ENCODE data around the gene ZNF737.
"Not testable (repeated sequence)": the region's sequence is repeated elsewhere in the genome, so short reads cannot be mapped to it uniquely, and the experiment has no call there.

Gene ZNF737

DNA sequence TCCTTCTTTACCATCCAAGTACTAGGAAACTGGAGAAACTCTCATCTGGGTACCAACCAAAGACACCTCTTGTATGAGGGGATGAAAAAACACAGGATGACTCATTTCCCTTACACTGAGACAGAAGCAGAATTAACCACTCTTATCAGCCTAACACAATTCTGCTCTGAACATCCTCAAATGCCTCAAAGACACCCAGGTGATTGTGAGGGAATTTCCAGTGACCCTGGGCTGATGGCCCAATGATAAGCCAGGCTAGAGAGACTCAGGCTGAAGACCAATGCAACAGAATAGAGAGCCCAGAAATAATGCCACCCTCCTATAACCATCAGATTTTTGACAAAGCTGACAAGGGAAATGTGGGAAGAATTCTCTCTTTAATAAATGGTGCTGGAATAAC, 7.0 kb downstream of the ZNF737 start:
- H3K9me3 ChIP-seq (ENCODE audit: severe bottlenecking) = peaks cover 5% of the 10 kb centered on the region

DNA sequence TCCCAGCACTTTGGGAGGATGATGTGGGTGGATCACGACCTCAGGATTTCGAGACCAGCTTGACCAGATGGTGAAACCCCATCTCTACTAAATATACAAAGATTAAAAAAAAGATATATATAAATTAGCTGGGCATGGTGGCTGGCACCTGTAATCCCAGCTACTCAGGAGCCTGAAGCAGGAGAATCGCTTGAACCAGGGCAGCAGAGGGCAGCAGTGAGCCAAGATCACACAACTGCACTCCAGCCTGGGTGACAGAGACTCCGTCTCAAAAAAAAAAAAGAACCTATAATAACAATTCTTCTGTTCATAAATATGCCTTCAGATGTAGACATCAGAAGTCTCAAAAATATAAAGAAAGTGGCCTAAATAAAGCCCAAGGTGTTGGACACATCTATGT, 7.6 kb downstream of the ZNF737 start:
- ATAC-seq (ENCODE audit: low read depth) = no peak
- no peak for DNase-seq (ENCODE audit: low spot score)
- Histone ChIP-seq H3K9me3 (ENCODE audit: severe bottlenecking) (peaks cover 5% of the 10 kb centered on the region), H3K27me3 (ENCODE audit: insufficient read depth, poor library complexity, severe bottlenecking) (no peaks in the 10 kb centered on the region), H3K4me3 (ENCODE audit: severe bottlenecking) (no peak overlapping the region), H3K27ac (ENCODE audit: poor library complexity, severe bottlenecking) (no peak overlapping the region), H3K36me3 (ENCODE audit: low read depth) (no peaks in the 10 kb centered on the region), H3K4me1 (ENCODE audit: insufficient read depth, poor library complexity, severe bottlenecking) (no peaks in the 10 kb centered on the region)
- TF ChIP-seq, protein P1, sequence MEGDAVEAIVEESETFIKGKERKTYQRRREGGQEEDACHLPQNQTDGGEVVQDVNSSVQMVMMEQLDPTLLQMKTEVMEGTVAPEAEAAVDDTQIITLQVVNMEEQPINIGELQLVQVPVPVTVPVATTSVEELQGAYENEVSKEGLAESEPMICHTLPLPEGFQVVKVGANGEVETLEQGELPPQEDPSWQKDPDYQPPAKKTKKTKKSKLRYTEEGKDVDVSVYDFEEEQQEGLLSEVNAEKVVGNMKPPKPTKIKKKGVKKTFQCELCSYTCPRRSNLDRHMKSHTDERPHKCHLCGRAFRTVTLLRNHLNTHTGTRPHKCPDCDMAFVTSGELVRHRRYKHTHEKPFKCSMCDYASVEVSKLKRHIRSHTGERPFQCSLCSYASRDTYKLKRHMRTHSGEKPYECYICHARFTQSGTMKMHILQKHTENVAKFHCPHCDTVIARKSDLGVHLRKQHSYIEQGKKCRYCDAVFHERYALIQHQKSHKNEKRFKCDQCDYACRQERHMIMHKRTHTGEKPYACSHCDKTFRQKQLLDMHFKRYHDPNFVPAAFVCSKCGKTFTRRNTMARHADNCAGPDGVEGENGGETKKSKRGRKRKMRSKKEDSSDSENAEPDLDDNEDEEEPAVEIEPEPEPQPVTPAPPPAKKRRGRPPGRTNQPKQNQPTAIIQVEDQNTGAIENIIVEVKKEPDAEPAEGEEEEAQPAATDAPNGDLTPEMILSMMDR (IDR thresholded peaks at IDR 0.05; ENCODE audit: poor library complexity, severe bottlenecking) = no peak

More for the DNA sequence above, 7.0 kb downstream of the ZNF737 start:
- no peaks in the 10 kb centered on the region for H3K27me3 ChIP-seq (ENCODE audit: insufficient read depth, poor library complexity, severe bottlenecking)
- no peak for ATAC-seq (ENCODE audit: low read depth)
- no peaks in the 10 kb centered on the region for H3K4me1 ChIP-seq (ENCODE audit: insufficient read depth, poor library complexity, severe bottlenecking)
- no peak overlapping the region for H3K27ac ChIP-seq (ENCODE audit: poor library complexity, severe bottlenecking)
- no peak overlapping the region for H3K4me3 ChIP-seq (ENCODE audit: severe bottlenecking)
- DNase-seq (ENCODE audit: low spot score) = no peak
- no peaks in the 10 kb centered on the region for H3K36me3 ChIP-seq (ENCODE audit: low read depth)
- TF ChIP-seq, protein P1 (IDR thresholded peaks at IDR 0.05; ENCODE audit: poor library complexity, severe bottlenecking) = no peak

DNA sequence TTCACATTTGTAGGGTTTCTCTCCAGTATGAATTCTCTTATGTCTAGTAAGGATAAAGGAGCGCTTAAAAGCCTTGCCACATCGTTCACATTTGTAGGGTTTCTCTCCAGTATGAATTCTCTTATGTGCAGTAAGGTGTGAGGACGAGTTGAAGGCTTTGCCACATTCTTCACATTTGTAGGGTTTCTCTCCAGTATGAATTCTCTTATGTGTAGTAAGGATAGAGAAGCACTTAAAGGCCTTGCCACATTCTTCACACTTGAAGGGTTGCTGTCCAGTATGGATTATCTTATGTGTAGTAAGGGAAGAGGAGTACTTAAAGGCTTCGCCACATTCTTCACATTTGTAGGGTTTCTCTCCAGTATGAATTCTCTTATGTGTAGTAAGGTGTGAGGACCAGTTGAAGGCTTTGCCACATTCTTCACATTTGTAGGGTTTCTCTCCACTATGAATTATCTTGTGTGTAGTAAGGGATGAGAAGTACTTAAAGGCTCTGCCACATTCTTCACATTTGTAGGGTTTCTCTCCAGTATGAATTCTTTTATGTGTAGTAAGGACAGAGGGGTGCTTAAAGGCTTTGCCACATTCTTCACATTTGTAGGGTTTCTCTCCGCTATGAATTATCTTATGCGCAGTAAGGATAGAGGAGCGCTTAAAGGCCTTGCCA, 20.8 kb downstream of the ZNF737 start:
- not testable (repeated sequence) for H3K36me3 ChIP-seq (ENCODE audit: low read depth); H3K4me1 ChIP-seq (ENCODE audit: insufficient read depth, poor library complexity, severe bottlenecking); H3K27ac ChIP-seq (ENCODE audit: poor library complexity, severe bottlenecking); DNase-seq (ENCODE audit: low spot score); ATAC-seq (ENCODE audit: low read depth); H3K27me3 ChIP-seq (ENCODE audit: insufficient read depth, poor library complexity, severe bottlenecking); H3K4me3 ChIP-seq (ENCODE audit: severe bottlenecking)
- H3K9me3 ChIP-seq (ENCODE audit: severe bottlenecking) = peaks cover 18% of the 10 kb centered on the region

DNA sequence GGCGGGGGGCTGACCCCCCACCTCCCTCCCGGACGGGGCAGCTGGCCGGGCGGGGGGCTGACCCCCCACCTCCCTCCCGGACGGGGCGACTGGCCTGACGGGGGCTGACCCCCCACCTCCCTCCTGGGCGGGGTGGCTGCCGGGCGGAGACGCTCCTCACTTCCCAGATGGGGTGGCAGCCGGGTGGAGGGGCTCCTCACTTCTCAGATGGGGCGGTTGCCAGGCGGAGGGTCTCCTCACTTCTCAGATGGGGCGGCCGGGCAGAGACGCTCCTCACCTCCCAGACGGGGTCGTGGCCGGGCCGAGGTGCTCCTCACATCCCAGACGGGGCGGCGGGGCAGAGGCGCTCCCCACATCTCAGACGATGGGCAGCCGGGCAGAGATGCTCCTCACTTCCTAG, 35.3 kb downstream of the ZNF737 start:
- not testable (repeated sequence) for H3K4me1 ChIP-seq (ENCODE audit: insufficient read depth, poor library complexity, severe bottlenecking); H3K27me3 ChIP-seq (ENCODE audit: insufficient read depth, poor library complexity, severe bottlenecking); H3K4me3 ChIP-seq (ENCODE audit: severe bottlenecking); H3K36me3 ChIP-seq (ENCODE audit: low read depth); DNase-seq (ENCODE audit: low spot score); ATAC-seq (ENCODE audit: low read depth); H3K27ac ChIP-seq (ENCODE audit: poor library complexity, severe bottlenecking); H3K9me3 ChIP-seq (ENCODE audit: severe bottlenecking)

DNA sequence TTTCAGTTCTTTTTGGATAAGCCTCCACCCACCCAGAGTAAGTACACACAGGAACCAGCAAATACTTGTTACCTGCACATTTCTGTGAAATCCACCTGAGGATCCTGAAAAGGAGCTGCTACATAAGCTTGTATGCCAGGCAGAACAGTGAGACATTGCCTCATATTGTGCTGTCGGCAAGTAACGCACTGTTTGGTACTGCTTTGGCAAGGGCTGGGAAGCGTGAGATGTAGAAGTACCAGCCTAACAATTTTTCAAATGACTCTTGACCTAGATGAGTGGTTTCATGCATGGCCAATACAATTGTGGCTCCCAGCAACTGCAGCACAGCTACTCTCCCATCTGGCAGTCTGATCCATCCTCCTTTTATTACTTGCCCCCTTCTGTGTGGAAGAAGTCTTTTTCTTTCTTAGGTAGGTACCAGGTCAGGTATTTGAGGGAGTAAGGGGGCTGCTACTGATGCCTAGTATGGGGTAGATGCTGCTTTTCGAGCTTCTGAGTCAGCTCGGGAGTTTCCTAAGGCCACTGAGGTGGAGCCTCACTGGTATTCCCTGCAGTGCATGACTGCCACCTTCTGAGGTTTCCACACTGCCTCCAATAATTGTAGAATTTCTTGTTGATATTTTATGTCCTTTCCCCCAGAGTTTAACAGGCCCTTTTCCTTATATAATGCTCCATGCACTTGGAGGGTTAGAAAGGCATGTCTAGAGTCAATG, 52.2 kb downstream of the ZNF737 start:
- DNase-seq (ENCODE audit: low spot score) (no peak), ATAC-seq (ENCODE audit: low read depth) (no peak)
- Histone ChIP-seq H3K27ac (ENCODE audit: poor library complexity, severe bottlenecking) (no peak overlapping the region), H3K9me3 (ENCODE audit: severe bottlenecking) (no peaks in the 10 kb centered on the region), H3K4me1 (ENCODE audit: insufficient read depth, poor library complexity, severe bottlenecking) (no peaks in the 10 kb centered on the region), H3K36me3 (ENCODE audit: low read depth) (no peaks in the 10 kb centered on the region), H3K4me3 (ENCODE audit: severe bottlenecking) (no peak overlapping the region), H3K27me3 (ENCODE audit: insufficient read depth, poor library complexity, severe bottlenecking) (no peaks in the 10 kb centered on the region)
- TF ChIP-seq, protein P1 (IDR thresholded peaks at IDR 0.05; ENCODE audit: poor library complexity, severe bottlenecking) = no peak

DNA sequence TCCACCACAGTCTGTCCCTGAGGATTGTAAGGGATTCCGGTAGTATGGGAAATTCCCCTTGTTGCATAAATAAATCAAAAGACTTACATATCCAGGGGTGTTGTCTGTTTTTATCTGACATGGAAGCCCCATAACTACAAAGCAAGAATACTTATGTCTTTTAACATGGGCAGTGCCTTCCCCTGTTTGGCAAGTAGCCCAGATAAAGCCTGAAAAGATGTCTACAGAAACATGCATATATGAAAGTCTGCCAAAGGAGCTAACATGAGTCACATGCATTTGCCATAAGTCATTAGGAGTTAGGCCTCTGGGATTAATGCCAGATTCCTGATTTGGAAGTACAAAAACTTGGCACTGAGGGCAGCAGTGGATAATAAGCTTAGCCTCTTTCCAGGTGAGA, 62.1 kb downstream of the ZNF737 start:
- no peaks in the 10 kb centered on the region for H3K9me3 ChIP-seq (ENCODE audit: severe bottlenecking)
- H3K27ac ChIP-seq (ENCODE audit: poor library complexity, severe bottlenecking) = no peak overlapping the region
- no peaks in the 10 kb centered on the region for H3K27me3 ChIP-seq (ENCODE audit: insufficient read depth, poor library complexity, severe bottlenecking)
- no peaks in the 10 kb centered on the region for H3K36me3 ChIP-seq (ENCODE audit: low read depth)
- DNase-seq (ENCODE audit: low spot score) (no peak), ATAC-seq (ENCODE audit: low read depth) (no peak)
- no peaks in the 10 kb centered on the region for H3K4me1 ChIP-seq (ENCODE audit: insufficient read depth, poor library complexity, severe bottlenecking)
- H3K4me3 ChIP-seq (ENCODE audit: severe bottlenecking) = no peak overlapping the region
- TF ChIP-seq, protein P1 (IDR thresholded peaks at IDR 0.05; ENCODE audit: poor library complexity, severe bottlenecking) = no peak

All from RWPE2 (cell line).